Measurements from ENCODE around the gene RPS6KL1. TPM values are rescaled to one million over a fixed set of nuclear protein-coding genes. Genes with fewer than 3 reads are reported as not detected.

RPS6KL1 gene
- total and polyA plus RNA-seq, 11 donors = 8.3 to 26.8 (median 17.8) TPM

DNA sequence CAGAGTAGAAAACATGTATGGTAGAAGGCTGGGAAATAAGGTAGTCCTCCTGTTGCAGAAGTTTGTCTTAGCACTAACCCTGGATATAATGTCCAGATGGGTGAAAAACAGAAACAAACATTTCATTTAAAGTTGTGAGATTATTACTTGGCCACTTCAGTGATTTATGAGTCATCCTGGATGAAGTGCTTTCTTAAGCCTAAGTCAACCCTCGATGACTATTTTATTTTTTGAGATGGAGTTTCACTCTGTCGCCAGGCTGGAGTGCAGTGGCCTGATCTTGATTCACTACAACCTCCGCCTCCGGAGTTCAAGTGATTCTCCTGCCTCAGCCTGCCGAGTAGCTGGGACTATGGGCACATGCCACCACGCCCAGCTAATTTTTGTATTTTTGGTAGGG lies 31.2 kb downstream of the RPS6KL1 start:
- Histone ChIP-seq H3K36me3 (peaks cover 2 to 99% (median 93%) of the 10 kb centered on the region in 9 donors), H3K4me1 (peaks cover 0 to 43% (median 18%) of the 10 kb centered on the region in 12 donors), H3K27ac (peak overlapping the region in 2 of 12 donors; percentile 13 to 23), H3K27me3 (no peaks in the 10 kb centered on the region), H3K9me3 (no peaks in the 10 kb centered on the region), H3K4me3 (no peak overlapping the region)
- WGBS, 4 donors = 80 to 92% (median 90%) methylated on average over 6 of the region's 6 CpGs
- DNase-seq = no peak
- intact Hi-C loops (cut with DNase I) = no loop called here
- TF ChIP-seq, protein P1, sequence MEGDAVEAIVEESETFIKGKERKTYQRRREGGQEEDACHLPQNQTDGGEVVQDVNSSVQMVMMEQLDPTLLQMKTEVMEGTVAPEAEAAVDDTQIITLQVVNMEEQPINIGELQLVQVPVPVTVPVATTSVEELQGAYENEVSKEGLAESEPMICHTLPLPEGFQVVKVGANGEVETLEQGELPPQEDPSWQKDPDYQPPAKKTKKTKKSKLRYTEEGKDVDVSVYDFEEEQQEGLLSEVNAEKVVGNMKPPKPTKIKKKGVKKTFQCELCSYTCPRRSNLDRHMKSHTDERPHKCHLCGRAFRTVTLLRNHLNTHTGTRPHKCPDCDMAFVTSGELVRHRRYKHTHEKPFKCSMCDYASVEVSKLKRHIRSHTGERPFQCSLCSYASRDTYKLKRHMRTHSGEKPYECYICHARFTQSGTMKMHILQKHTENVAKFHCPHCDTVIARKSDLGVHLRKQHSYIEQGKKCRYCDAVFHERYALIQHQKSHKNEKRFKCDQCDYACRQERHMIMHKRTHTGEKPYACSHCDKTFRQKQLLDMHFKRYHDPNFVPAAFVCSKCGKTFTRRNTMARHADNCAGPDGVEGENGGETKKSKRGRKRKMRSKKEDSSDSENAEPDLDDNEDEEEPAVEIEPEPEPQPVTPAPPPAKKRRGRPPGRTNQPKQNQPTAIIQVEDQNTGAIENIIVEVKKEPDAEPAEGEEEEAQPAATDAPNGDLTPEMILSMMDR (IDR thresholded peaks at IDR 0.05) = no peak
- TF ChIP-seq POLR2A (IDR thresholded peaks at IDR 0.05) = no peak
- ATAC-seq = peak in 2 of 4 donors; percentile 25 to 34

DNA sequence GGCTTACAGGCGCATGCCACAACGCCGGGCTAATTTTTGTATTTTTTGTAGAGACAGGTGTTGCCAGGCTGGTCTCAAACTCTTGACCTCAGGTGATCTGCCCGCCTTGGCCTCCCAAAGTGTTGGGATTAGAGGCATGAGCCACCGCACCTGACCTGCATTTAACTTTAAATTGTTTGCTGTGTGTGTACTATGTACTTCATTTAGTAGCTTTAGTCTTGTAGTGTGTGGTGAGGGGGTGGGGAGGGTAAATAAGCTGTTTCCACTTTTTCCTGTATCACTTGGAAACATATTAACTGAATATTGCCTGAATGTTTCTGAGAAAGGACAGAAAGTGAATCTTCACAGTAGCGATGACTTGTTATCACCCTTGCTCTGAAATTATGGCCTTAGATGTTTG lies 32.8 kb downstream of the RPS6KL1 start:
- DNase-seq (no peak), ATAC-seq (no peak)
- Histone ChIP-seq H3K9me3 (no peaks in the 10 kb centered on the region), H3K27me3 (no peaks in the 10 kb centered on the region), H3K4me3 (no peak overlapping the region), H3K27ac (no peak overlapping the region), H3K36me3 (peaks cover 0 to 99% (median 82%) of the 10 kb centered on the region in 9 donors), H3K4me1 (peaks cover 0 to 59% (median 31%) of the 10 kb centered on the region in 12 donors)
- WGBS, 4 donors = 95 to 99% (median 96%) methylated on average over 6 of the region's 6 CpGs
- intact Hi-C loops (cut with DNase I) = no loop called here
- TF ChIP-seq, protein P1 (IDR thresholded peaks at IDR 0.05) = no peak
- TF ChIP-seq POLR2A (IDR thresholded peaks at IDR 0.05) = no peak

DNA sequence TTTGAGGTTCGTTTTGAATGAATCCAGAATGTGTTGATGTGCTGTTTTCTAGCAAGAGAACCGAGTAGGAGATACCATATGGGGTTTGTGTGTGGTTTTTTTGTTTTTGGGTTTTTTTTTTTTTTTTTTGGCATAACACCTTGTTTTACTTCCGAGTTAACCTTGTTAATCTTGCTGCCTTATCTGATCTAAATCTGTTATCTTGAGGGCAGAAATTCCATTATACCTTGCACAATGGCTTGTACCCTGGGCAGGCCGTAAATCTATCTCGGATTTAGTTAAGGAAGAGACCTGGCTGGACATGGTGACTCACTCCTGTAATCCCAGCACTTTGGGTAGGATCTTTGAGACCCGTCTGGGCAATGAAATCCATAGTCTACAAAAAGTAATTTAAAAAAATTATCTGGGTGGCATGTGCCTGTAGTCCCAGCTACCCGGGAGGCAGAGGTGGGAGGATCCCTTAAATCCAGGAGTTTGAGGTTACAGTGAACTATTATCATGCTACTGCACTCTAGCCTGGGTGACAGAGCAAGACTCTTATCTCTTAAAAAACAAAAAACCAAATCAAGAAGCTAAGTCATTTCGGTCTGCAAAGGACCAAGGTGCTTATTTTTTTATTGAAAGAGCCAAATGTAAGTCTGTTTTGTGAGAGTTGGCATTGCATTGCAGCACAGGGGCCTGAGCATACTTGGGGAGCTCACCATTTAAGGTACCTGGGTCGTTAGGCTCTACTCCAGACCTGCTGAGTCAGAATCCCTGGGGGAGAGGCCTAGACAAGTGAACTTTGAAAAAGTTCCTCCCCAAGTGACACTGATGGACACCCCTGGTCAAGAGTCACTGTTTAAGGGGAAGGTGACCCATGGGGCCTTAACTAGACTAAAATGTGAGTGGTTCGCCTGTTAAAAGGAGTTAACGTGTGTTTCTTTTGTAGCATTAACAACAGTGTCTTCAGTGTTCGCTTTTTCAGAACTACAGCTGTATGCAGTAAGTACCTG lies 34.6 kb downstream of the RPS6KL1 start:
- no peak for ATAC-seq
- no peak for DNase-seq
- no peaks in the 10 kb centered on the region for H3K9me3 ChIP-seq
- no peak overlapping the region for H3K4me3 ChIP-seq
- WGBS, 4 donors = 64 to 70% (median 64%) methylated on average over 12 of the region's 12 CpGs
- H3K36me3 ChIP-seq = peaks cover 0 to 88% (median 64%) of the 10 kb centered on the region in 9 donors
- peak overlapping the region in 1 of 12 donors; percentile 7 for H3K27ac ChIP-seq
- intact Hi-C loops (cut with DNase I) = no loop called here
- H3K27me3 ChIP-seq = no peaks in the 10 kb centered on the region
- H3K4me1 ChIP-seq = peaks cover 6 to 66% (median 49%) of the 10 kb centered on the region in 12 donors
- TF ChIP-seq, protein P1 (IDR thresholded peaks at IDR 0.05) = no peak

DNA sequence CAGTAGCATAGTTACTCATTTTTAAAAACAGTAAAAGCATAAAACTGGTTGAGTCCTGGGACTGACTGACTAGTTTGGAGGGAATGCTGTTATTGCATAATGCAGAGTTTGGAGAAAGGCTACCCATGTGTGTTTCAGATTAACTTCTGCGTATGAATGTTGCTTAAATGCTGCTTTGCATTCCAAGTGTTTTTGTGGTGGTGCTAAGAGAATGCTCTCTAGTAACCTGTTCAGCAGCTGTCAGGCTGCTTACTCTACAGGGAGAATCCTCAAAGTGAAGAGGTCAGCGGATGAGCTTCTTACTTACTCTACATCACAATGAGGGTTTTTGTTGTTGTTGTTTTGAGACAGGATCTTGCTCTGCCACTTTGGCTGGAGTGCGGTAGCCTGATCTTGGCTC lies 37.1 kb downstream of the RPS6KL1 start:
- intact Hi-C loops (cut with DNase I) = no loop called here
- H3K27ac ChIP-seq = peak overlapping the region in 2 of 12 donors; percentile 11 to 18
- no peaks in the 10 kb centered on the region for H3K27me3 ChIP-seq
- 54 to 72% (median 68%) methylated on average over 3 of the region's 3 CpGs for WGBS, 4 donors
- DNase-seq (no peak), ATAC-seq (peak in 1 of 4 donors; percentile 4)
- peaks cover 0 to 64% (median 39%) of the 10 kb centered on the region in 9 donors for H3K36me3 ChIP-seq
- TF ChIP-seq POLR2A (IDR thresholded peaks at IDR 0.05) = no peak
- TF ChIP-seq, protein P1 (IDR thresholded peaks at IDR 0.05) = no peak
- no peak overlapping the region for H3K4me3 ChIP-seq
- H3K4me1 ChIP-seq = peaks cover 6 to 68% (median 57%) of the 10 kb centered on the region in 12 donors
- no peaks in the 10 kb centered on the region for H3K9me3 ChIP-seq

Measured in heart left ventricle (tissue), 16 donors.